ENCODE data around the gene IL17C.

The IL17C gene

DNA sequence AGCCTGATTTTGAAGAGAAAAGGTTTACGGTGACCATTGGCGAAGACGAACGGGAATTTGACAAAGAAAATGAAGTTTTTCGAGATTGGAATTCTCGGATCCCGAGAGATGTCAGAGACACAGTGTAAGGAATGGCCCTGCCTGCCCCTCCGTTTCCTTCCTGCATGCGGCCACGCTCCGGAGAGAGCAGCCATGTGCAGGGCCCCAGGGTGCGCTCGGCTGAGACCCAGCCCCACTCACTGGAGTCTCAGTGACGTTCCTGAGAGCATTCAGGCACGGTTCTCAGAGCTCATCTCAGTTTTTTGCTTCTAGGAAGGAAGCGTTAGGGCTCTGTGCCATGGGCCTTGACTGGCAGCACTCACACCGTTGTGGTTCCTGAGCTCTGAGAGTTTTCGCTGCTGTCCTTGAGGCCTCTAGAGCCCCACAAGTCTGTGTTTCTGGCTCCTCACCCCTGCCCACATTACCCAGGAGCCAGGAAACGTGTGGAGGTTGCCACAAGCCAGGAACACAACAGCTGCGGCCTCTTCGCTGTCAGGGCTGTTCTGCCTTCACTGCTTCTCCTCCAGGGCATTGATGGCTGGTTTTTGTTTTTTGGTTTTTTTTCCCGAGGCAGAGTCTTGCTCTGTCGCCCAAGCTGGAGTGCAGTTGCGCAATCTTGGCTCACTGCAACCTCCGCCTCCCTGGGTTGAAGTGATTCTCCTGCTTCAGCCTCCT lies 38.4 kb upstream of the IL17C start:
- TF ChIP-seq CTCF (IDR thresholded peaks at IDR 0.05; ENCODE audit: borderline replicate concordance, insufficient read depth, low read depth, low read length), result no peak
- no peak overlapping the region for H3K4me3 ChIP-seq (ENCODE audit: low read depth, low read length)

DNA sequence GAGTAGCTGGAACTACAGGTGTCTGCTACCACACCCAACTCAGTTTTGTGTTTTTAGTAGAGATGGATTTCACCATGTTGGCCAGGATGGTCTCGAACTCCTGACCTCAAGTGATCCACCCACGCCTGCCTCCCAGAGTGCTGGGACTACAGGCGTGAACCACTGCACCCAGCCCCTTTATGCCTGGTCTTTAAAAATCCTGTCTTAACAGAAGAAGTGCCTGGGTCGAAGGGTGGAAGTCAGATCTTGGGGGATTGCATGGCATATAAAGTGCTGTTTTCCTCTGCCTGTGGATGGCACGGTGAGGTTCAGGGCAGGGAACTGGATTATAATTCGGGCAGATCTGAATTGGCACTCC lies 37.9 kb upstream of the IL17C start:
- TF ChIP-seq CTCF (IDR thresholded peaks at IDR 0.05; ENCODE audit: borderline replicate concordance, insufficient read depth, low read depth, low read length), result no peak
- no peak overlapping the region for H3K4me3 ChIP-seq (ENCODE audit: low read depth, low read length)

GRCh38 chr16:88601313-88602036 lies 36.9 kb upstream of the IL17C start:
- TF ChIP-seq CTCF (IDR thresholded peaks at IDR 0.05; ENCODE audit: borderline replicate concordance, insufficient read depth, low read depth, low read length), result no peak
- no peak overlapping the region for H3K4me3 ChIP-seq (ENCODE audit: low read depth, low read length)

DNA sequence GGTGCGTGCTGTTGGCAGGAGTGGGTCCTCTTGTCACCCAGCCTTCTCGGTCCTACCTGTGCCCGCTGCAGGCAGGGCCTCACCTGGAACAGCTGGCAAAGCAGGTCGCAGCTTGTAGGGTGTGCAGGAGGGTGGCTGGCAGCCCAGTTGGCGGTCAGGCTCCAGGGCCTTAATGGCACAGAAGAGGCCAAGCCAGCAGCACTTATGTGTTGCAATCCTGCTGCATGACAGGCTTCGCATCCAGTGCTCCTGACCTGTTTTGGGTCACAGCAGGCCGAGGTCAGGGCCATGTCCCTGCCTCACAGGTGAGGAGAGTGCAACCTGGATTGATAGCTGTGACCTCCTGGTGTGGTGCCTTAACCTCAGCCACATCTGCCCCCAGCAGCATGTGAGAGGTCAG lies 36.3 kb upstream of the IL17C start:
- H3K4me3 ChIP-seq (ENCODE audit: low read depth, low read length), result no peak overlapping the region
- TF ChIP-seq CTCF (IDR thresholded peaks at IDR 0.05; ENCODE audit: borderline replicate concordance, insufficient read depth, low read depth, low read length), result no peak

GRCh38 chr16:88605186-88606147 lies 32.9 kb upstream of the IL17C start:
- TF ChIP-seq CTCF (IDR thresholded peaks at IDR 0.05; ENCODE audit: borderline replicate concordance, insufficient read depth, low read depth, low read length), result no peak
- no peak overlapping the region for H3K4me3 ChIP-seq (ENCODE audit: low read depth, low read length)

- TF ChIP-seq CTCF (IDR thresholded peaks at IDR 0.05; ENCODE audit: borderline replicate concordance, insufficient read depth, low read depth, low read length), result no peak
- no peak overlapping the region for H3K4me3 ChIP-seq (ENCODE audit: low read depth, low read length)
Observed at GRCh38 chr16:88606148-88606757, 32.1 kb upstream of the IL17C start.

Data from GM12875 (cell line).